Ovary (tissue), 3 donors: ENCODE data around the gene GNRH2.

Source experiments
- EP300 ChIP-seq: sonication (generic); formaldehyde crosslinking; IDR thresholded peaks from one replicate; pipeline ENCODE4 v1.6.1; 2017; ENCODE audit warnings: antibody characterized with exemption
- POLR2A ChIP-seq: fragments of 450-650 bp; IDR thresholded peaks from one replicate; pipeline ENCODE4 v1.6.1; 2017; ENCODE audit warnings: antibody characterized with exemption, mild to moderate bottlenecking, moderate library complexity
- TF ChIP-seq, protein P1 (sequence below), 3 donors: fragments of 450-650 bp in 2 of 3; fragments of 200-600 bp in 1 of 3; IDR thresholded peaks; one replicate each; pipeline versions ENCODE4 v1.5.1 to v1.8.0; 2016 to 2022; ENCODE audit warnings: antibody characterized with exemption in 3 of 3, mild to moderate bottlenecking in 1 of 3
- donor health status: DM: no; HTN: no; CAD: no.

DNA sequence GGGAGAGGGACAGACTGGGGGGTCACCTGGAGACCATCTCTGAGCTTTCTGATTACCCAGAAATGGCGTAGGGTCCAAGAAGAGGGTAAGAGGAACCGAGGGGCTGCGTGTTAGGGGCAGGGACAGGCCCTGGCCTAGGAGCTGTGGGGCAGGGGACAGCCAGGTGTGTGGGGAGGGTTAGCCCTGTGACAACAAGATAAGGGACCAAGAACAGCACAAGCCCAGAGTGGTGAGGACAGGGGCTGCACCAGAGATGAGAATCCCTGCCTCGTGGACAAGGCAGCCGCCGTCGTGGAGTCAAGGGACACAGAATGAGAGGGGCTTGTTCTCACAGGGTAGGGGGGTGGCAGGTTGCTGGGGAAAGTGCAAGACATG is 41.6 kb downstream of the GNRH2 start:
- TF ChIP-seq, protein P1, sequence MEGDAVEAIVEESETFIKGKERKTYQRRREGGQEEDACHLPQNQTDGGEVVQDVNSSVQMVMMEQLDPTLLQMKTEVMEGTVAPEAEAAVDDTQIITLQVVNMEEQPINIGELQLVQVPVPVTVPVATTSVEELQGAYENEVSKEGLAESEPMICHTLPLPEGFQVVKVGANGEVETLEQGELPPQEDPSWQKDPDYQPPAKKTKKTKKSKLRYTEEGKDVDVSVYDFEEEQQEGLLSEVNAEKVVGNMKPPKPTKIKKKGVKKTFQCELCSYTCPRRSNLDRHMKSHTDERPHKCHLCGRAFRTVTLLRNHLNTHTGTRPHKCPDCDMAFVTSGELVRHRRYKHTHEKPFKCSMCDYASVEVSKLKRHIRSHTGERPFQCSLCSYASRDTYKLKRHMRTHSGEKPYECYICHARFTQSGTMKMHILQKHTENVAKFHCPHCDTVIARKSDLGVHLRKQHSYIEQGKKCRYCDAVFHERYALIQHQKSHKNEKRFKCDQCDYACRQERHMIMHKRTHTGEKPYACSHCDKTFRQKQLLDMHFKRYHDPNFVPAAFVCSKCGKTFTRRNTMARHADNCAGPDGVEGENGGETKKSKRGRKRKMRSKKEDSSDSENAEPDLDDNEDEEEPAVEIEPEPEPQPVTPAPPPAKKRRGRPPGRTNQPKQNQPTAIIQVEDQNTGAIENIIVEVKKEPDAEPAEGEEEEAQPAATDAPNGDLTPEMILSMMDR (IDR thresholded peaks at IDR 0.05): no peak
- TF ChIP-seq EP300 (no peak), POLR2A (no peak)
